Transverse colon (tissue), 3 donors: ENCODE results near the gene CPS1.

Source experiments
- CTCF ChIP-seq, 5 experiments: fragments of 200-600 bp in 3 of 5; fragments of 450-650 bp in 2 of 5; sonication (generic) in 3 of 5; IDR thresholded peaks; 1 replicate in 2 of 5; 2 replicates in 3 of 5; pipeline ENCODE4 v1.5.1; 2016 to 2017; ENCODE audit warnings: antibody characterized with exemption in 5 of 5, inconsistent platforms in 3 of 5, mild to moderate bottlenecking in 2 of 5, moderate library complexity in 1 of 5
- EP300 ChIP-seq: sonication (generic); formaldehyde crosslinking; IDR thresholded peaks from one replicate; pipeline ENCODE4 v1.6.1; 2017; ENCODE audit warnings: antibody characterized with exemption, low read depth
- POLR2A ChIP-seq: fragments of 450-650 bp; IDR thresholded peaks from one replicate; pipeline ENCODE4 v1.6.1; 2016; ENCODE audit warnings: antibody characterized with exemption, mild to moderate bottlenecking, moderate library complexity

GRCh38 chr2:210593166-210593565, 36.8 kb downstream of the CPS1 start:
- no peak for TF ChIP-seq CTCF (IDR thresholded peaks at IDR 0.05)
- TF ChIP-seq EP300 = no peak
- TF ChIP-seq POLR2A = no peak
